Uterus (tissue), 4 donors: ENCODE results near the gene ADARB2. TPM values are rescaled to one million over a fixed set of nuclear protein-coding genes. Genes with fewer than 3 reads are reported as not detected.

Experiments used
- DNase-seq, 2 donors: peaks; one replicate each; pipeline ENCODE4 v3.0.0-alpha.2; 2019 to 2020
- H3K27ac ChIP-seq, 2 donors: fragments of 200-600 bp; sonication (generic); 1 replicate in 1 of 2; 2 replicates in 1 of 2; pipeline ENCODE4 v1.5.1; 2016 to 2018
- H3K27me3 ChIP-seq, 2 donors: fragments of 200-600 bp; sonication (generic); one replicate each; pipeline ENCODE4 v1.5.1; 2018 to 2019; ENCODE audit warnings: control low read depth in 1 of 2
- H3K36me3 ChIP-seq, 2 donors: fragments of 200-600 bp; sonication (generic); one replicate each; pipeline ENCODE4 v1.5.1; 2019; ENCODE audit warnings: control low read depth in 1 of 2
- H3K4me1 ChIP-seq, 2 donors: fragments of 200-600 bp; sonication (generic); one replicate each; pipeline ENCODE4 v1.5.1; 2018 to 2019; ENCODE audit warnings: control low read depth in 1 of 2
- H3K4me3 ChIP-seq, 2 donors: fragments of 200-600 bp; sonication (generic); 1 replicate in 1 of 2; 2 replicates in 1 of 2; pipeline ENCODE4 v1.5.1; 2018 to 2019; ENCODE audit warnings: mild to moderate bottlenecking in 1 of 2
- H3K9me3 ChIP-seq, 2 donors: fragments of 200-600 bp; sonication (generic); one replicate each; pipeline ENCODE4 v1.5.1; 2019; ENCODE audit warnings: control low read depth in 1 of 2
- CTCF ChIP-seq, 4 experiments: fragments of 200-600 bp in 2 of 4; fragments of 450-650 bp in 2 of 4; sonication (generic) in 2 of 4; IDR thresholded peaks; one replicate each; pipeline ENCODE4 v1.5.1; 2016 to 2019; ENCODE audit warnings: antibody characterized with exemption in 4 of 4, mild to moderate bottlenecking in 2 of 4, moderate library complexity in 1 of 4
- POLR2A ChIP-seq, 2 donors: fragments of 450-650 bp; IDR thresholded peaks; one replicate each; pipeline ENCODE4 v1.6.1; 2016; ENCODE audit warnings: antibody characterized with exemption in 2 of 2, mild to moderate bottlenecking in 1 of 2, moderate library complexity in 1 of 2
- intact Hi-C: fragments of 100-400 bp; cut with DNase I; formaldehyde crosslinking; loops from one replicate; pipeline ENCODE4 v1.15.1; 2023; ENCODE audit warnings: low total_unique reads
- total RNA-seq, 4 donors: library from RNA; depleted of rRNA in 3 of 4; stranded (reverse); fragments of >200 nt in 3 of 4; gene quantifications; one replicate each; pipeline versions ENCODE4 v1.1.0 to v1.2.4, GENCODE V29; 2014 to 2023
- donor health status: DM: yes; HTN: yes; CAD: no.

Gene ADARB2
- total RNA-seq, 4 donors from 2014 or later: 0.76 to 2.6 (median 2.0) TPM; not detected in 1

GRCh38 chr10:1216574-1217236 lies 520.6 kb downstream of the ADARB2 start:
- H3K4me1 ChIP-seq: no peaks in the 10 kb centered on the region
- H3K9me3 ChIP-seq: no peaks in the 10 kb centered on the region
- intact Hi-C loops: no loop called here
- TF ChIP-seq POLR2A (IDR thresholded peaks at IDR 0.05) (no peak), CTCF (IDR thresholded peaks at IDR 0.05) (no peak)
- DNase-seq: no peak
- H3K27me3 ChIP-seq: no peaks in the 10 kb centered on the region
- H3K4me3 ChIP-seq: no peak overlapping the region
- H3K36me3 ChIP-seq: no peaks in the 10 kb centered on the region
- no peak overlapping the region for H3K27ac ChIP-seq

- intact Hi-C loops: no loop called here
- Histone ChIP-seq H3K4me1 (no peaks in the 10 kb centered on the region), H3K9me3 (no peaks in the 10 kb centered on the region), H3K4me3 (no peak overlapping the region), H3K36me3 (no peaks in the 10 kb centered on the region), H3K27ac (no peak overlapping the region), H3K27me3 (no peaks in the 10 kb centered on the region)
- TF ChIP-seq CTCF (IDR thresholded peaks at IDR 0.05) (no peak), POLR2A (IDR thresholded peaks at IDR 0.05) (no peak)
- no peak for DNase-seq
These were observed 521.3 kb downstream of the ADARB2 start for GRCh38 chr10:1215862-1216573.

- no peak for DNase-seq
- H3K9me3 ChIP-seq: no peaks in the 10 kb centered on the region
These were observed 522.3 kb downstream of the ADARB2 start for GRCh38 chr10:1214882-1215540.

GRCh38 chr10:1214071-1214675 lies 523.2 kb downstream of the ADARB2 start:
- intact Hi-C loops: no loop called here
- H3K4me1 ChIP-seq: no peaks in the 10 kb centered on the region
- no peaks in the 10 kb centered on the region for H3K9me3 ChIP-seq
- no peak for DNase-seq
- no peak overlapping the region for H3K27ac ChIP-seq
- H3K36me3 ChIP-seq: no peaks in the 10 kb centered on the region
- no peak overlapping the region for H3K4me3 ChIP-seq
- TF ChIP-seq CTCF (IDR thresholded peaks at IDR 0.05) (no peak), POLR2A (IDR thresholded peaks at IDR 0.05) (no peak)
- H3K27me3 ChIP-seq: no peaks in the 10 kb centered on the region

More at GRCh38 chr10:1214882-1215540, 522.3 kb downstream of the ADARB2 start:
- H3K4me3 ChIP-seq: no peak overlapping the region
- no peak for TF ChIP-seq CTCF (IDR thresholded peaks at IDR 0.05)
- H3K4me1 ChIP-seq: no peaks in the 10 kb centered on the region
- H3K27me3 ChIP-seq: no peaks in the 10 kb centered on the region
- no peak overlapping the region for H3K27ac ChIP-seq
- no peaks in the 10 kb centered on the region for H3K36me3 ChIP-seq
- intact Hi-C loops: no loop called here
